Vagina (tissue), 2 donors: ENCODE measurements around the gene GLI3.

Experiments used
- POLR2A ChIP-seq, 2 donors: fragments of 450-650 bp; IDR thresholded peaks; one replicate each; pipeline ENCODE4 v1.6.1; 2017; ENCODE audit warnings: antibody characterized with exemption in 2 of 2, mild to moderate bottlenecking in 2 of 2, moderate library complexity in 2 of 2
- POLR2AphosphoS5 ChIP-seq, 2 donors: sonication (generic); formaldehyde crosslinking; IDR thresholded peaks; one replicate each; pipeline ENCODE4 v1.9.0; 2017; ENCODE audit warnings: antibody characterized with exemption in 2 of 2, mild to moderate bottlenecking in 2 of 2, low read depth in 1 of 2; ENCODE audit not compliant: insufficient read depth in 1 of 2
- TF ChIP-seq, protein P1 (sequence below), 3 experiments: fragments of 450-650 bp in 2 of 3; fragments of 200-600 bp in 1 of 3; sonication (generic) in 1 of 3; IDR thresholded peaks; one replicate each; pipeline ENCODE4 v1.5.1; 2017 to 2019; ENCODE audit warnings: antibody characterized with exemption in 3 of 3, mild to moderate bottlenecking in 2 of 3, moderate library complexity in 2 of 3

DNA sequence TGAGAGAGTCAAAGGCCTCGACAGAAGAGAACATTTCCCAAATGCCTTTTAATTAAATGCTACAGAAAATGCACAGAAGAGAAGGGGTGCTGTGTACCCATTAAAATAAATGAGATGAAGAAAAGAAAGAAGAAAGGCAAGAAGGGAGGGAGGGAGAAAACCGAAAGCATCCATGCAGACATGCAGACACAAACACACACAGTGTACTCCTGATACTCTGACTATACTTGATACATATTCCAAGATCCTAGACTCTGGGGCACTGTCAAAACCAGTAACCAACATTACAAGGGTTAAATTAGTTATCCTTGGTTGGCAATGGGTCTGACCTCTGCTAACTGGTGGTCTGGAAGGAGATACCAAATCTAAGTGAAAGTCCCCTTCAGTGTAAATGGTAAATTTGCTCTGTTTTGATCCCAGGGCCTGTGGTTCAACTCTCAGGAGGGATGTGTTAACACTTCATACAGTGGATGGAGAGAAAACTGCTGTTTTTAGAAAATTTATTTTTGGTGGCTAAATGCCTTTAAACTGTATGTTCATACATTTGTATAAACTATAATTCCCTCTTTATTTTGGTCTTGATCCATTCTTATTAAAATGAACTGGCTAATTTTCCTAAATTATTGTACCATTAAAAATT lies 241.3 kb downstream of the GLI3 start:
- TF ChIP-seq, protein P1, sequence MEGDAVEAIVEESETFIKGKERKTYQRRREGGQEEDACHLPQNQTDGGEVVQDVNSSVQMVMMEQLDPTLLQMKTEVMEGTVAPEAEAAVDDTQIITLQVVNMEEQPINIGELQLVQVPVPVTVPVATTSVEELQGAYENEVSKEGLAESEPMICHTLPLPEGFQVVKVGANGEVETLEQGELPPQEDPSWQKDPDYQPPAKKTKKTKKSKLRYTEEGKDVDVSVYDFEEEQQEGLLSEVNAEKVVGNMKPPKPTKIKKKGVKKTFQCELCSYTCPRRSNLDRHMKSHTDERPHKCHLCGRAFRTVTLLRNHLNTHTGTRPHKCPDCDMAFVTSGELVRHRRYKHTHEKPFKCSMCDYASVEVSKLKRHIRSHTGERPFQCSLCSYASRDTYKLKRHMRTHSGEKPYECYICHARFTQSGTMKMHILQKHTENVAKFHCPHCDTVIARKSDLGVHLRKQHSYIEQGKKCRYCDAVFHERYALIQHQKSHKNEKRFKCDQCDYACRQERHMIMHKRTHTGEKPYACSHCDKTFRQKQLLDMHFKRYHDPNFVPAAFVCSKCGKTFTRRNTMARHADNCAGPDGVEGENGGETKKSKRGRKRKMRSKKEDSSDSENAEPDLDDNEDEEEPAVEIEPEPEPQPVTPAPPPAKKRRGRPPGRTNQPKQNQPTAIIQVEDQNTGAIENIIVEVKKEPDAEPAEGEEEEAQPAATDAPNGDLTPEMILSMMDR (IDR thresholded peaks at IDR 0.05): no peak
- TF ChIP-seq POLR2AphosphoS5 (IDR thresholded peaks at IDR 0.05; ENCODE audit: insufficient read depth in 1 of 2, low read depth in 1 of 2): no peak
- no peak for TF ChIP-seq POLR2A (IDR thresholded peaks at IDR 0.05)
